ENCODE data around the gene DMKN. TPM values are rescaled to one million over a fixed set of nuclear protein-coding genes. Genes with fewer than 3 reads are reported as not detected.

DMKN gene
- polyA plus RNA-seq, 1 donor: 4.2 TPM

GRCh38 chr19:35460608-35461007 lies 52.8 kb downstream of the DMKN start:
- no peak for DNase-seq

- no peak for DNase-seq
These were observed 53.9 kb downstream of the DMKN start for GRCh38 chr19:35459414-35460082.

GRCh38 chr19:35458731-35459391 lies 54.6 kb downstream of the DMKN start:
- DNase-seq: no peak

DNA sequence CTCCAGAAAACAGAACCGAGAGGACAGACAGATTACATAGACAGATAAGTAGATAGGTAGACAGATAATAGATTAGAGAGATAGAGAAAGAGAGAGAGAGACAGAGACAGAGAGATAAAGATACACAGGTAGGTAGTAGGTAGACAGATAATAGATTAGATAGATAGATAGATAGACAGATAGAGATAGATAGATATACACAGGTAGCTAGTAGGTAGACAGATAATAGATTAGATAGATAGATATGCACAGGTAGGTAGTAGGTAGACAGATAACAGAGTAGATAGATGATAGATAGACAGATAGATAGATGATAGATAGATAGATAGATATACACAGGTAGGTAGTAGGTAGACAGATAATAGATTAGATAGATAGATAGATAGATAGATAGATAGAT lies 55.3 kb downstream of the DMKN start:
- no peak for DNase-seq

DNA sequence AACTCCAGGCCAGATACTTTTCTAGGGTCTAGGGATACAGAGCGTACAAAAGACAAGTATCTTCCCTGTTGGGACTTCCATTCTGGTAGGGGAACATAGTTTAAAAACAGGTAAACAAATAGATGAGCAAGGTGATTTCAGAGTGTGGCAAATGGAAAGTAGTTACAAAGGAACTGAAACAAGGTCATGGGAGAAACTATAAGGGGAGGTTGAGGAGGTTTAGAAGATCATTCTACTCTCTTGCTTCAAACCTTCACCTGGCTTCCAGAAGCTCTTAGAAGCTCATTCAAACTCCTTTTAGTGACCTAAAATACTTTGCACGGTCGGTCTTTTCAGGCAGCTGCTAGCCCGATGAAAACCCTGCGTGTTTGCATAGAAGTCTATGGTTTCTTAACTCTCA lies 56.3 kb downstream of the DMKN start:
- DNase-seq: no peak

- no peak for DNase-seq
These were observed 57.7 kb downstream of the DMKN start for GRCh38 chr19:35455616-35456201.

- DNase-seq: no peak
These were observed 58.8 kb downstream of the DMKN start for GRCh38 chr19:35454663-35455062.

- no peak for DNase-seq
These were observed 61.9 kb downstream of the DMKN start for GRCh38 chr19:35451338-35452096.

- DNase-seq: no peak
These were observed 63.9 kb downstream of the DMKN start for GRCh38 chr19:35449359-35450043.

DNA sequence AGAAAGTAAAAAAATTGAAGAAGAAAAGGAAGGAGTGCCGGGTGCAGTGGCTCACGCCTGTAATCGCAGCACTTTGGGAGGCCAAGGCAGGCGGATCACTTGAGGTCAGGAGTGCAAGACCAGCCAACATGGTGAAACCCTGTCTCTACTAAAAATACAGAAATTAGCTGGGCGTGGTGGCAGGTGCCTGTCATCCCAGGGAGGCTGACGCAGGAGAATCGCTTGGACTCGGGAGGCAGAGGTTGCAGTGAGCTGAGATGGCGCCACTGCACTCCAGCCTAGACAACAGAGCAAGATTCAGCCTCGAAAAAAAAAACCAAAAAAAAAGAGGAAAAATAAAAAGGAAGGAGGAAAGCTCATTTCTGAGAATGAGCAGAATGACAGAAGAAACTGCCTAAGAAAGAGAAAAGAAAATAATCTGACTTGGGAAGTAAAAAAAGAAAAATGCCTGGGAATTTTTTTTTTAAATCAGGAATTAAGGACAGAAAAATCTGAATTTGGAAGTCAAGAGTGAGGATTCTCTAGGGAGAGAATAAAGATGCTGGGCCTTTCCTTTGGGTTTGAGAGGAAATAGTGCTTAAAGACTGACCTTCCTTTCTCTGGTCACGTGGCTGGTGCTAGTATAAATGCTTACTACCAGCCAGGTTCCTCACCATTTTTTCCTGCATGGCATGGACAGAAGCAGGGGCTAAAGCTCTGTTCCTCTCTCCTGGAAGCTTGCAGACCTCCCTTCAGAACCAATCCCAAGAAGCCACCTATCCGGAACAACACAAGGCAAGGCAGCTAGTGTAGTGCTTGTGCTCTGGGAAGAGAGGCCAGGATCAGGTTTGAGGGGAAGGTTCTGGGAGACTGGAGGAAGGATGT lies 65.6 kb downstream of the DMKN start, which contains the start of gene FFAR2:
Gene FFAR2 (plus strand): TSS at position 652 of the 864 bp plus-strand sequence. CDS start 1,458 bp downstream, outside the sequence.
- no peak for DNase-seq

Other genes starting within 250 kb of the DMKN start
- gene USF2, start 244.7 kb downstream of the DMKN start, polyA plus RNA-seq (ENCODE audit: insufficient read length): 119 TPM
- gene HAMP, start 231.1 kb downstream of the DMKN start, polyA plus RNA-seq (ENCODE audit: insufficient read length): 0.31 TPM
- gene MAG, start 221.5 kb downstream of the DMKN start, polyA plus RNA-seq (ENCODE audit: insufficient read length): 0.84 TPM
- gene CD22, start 184.5 kb downstream of the DMKN start, polyA plus RNA-seq (ENCODE audit: insufficient read length): 0.72 TPM
- gene FFAR1, start 165.7 kb downstream of the DMKN start, polyA plus RNA-seq (ENCODE audit: insufficient read length): not detected
- not detected for gene FFAR3, start 155.2 kb downstream of the DMKN start, polyA plus RNA-seq (ENCODE audit: insufficient read length)
- gene GPR42, start 142.6 kb downstream of the DMKN start, polyA plus RNA-seq (ENCODE audit: insufficient read length): not detected
- gene FFAR2, start 65.4 kb downstream of the DMKN start, polyA plus RNA-seq (ENCODE audit: insufficient read length): 0.65 TPM
- gene KRTDAP, start 23.2 kb downstream of the DMKN start, polyA plus RNA-seq (ENCODE audit: insufficient read length): 6.6 TPM
- 0.74 TPM for gene SBSN, start 14.7 kb upstream of the DMKN start, polyA plus RNA-seq (ENCODE audit: insufficient read length)
- not detected for gene GAPDHS, start 19.8 kb upstream of the DMKN start, polyA plus RNA-seq (ENCODE audit: insufficient read length)
- 48.9 TPM for gene TMEM147, start 32.0 kb upstream of the DMKN start, polyA plus RNA-seq (ENCODE audit: insufficient read length)
- gene ATP4A, start 50.0 kb upstream of the DMKN start, polyA plus RNA-seq (ENCODE audit: insufficient read length): not detected
- not detected for gene PMIS2, start 72.5 kb upstream of the DMKN start, polyA plus RNA-seq (ENCODE audit: insufficient read length)
- gene HAUS5, start 99.1 kb upstream of the DMKN start, polyA plus RNA-seq (ENCODE audit: insufficient read length): 13.7 TPM
- gene RBM42, start 115.4 kb upstream of the DMKN start, polyA plus RNA-seq (ENCODE audit: insufficient read length): 50.1 TPM
- 3.4 TPM for gene ETV2, start 128.1 kb upstream of the DMKN start, polyA plus RNA-seq (ENCODE audit: insufficient read length)
- gene COX6B1, start 134.7 kb upstream of the DMKN start, polyA plus RNA-seq (ENCODE audit: insufficient read length): 256 TPM
- 0.32 TPM for gene UPK1A, start 152.9 kb upstream of the DMKN start, polyA plus RNA-seq (ENCODE audit: insufficient read length)
- gene ZBTB32, start 190.9 kb upstream of the DMKN start, polyA plus RNA-seq (ENCODE audit: insufficient read length): 0.15 TPM
- gene KMT2B, start 204.4 kb upstream of the DMKN start, polyA plus RNA-seq (ENCODE audit: insufficient read length): 24.6 TPM
- 6.2 TPM for gene IGFLR1, start 228.8 kb upstream of the DMKN start, polyA plus RNA-seq (ENCODE audit: insufficient read length)
- 18.2 TPM for gene U2AF1L4, start 231.8 kb upstream of the DMKN start, polyA plus RNA-seq (ENCODE audit: insufficient read length)
- 31.7 TPM for gene PSENEN, start 232.0 kb upstream of the DMKN start, polyA plus RNA-seq (ENCODE audit: insufficient read length)
- gene LIN37, start 234.9 kb upstream of the DMKN start, polyA plus RNA-seq (ENCODE audit: insufficient read length): 8.9 TPM
- gene HSPB6, start 243.4 kb upstream of the DMKN start, polyA plus RNA-seq (ENCODE audit: insufficient read length): 816 TPM
- 16.3 TPM for gene PROSER3, start 244.5 kb upstream of the DMKN start, polyA plus RNA-seq (ENCODE audit: insufficient read length)

All from hindlimb muscle (tissue), 1 donor.